AG08396 (cell line): Measurements from ENCODE around the gene GALNT18.

Experiments
- DNase-seq: peaks from one replicate; pipeline ENCODE4 v3.0.0; 2012; ENCODE audit warnings: low spot score, mixed read lengths

The GALNT18 gene

GRCh38 chr11:11532574-11532973 is 89.2 kb downstream of the GALNT18 start:
- DNase-seq, result peak; percentile 38

- no peak for DNase-seq
Observed at GRCh38 chr11:11531131-11531908, 90.5 kb downstream of the GALNT18 start.

- no peak for DNase-seq
Observed at GRCh38 chr11:11528986-11529385, 92.8 kb downstream of the GALNT18 start.

- no peak for DNase-seq
Observed at GRCh38 chr11:11525283-11525682, 96.5 kb downstream of the GALNT18 start.

GRCh38 chr11:11524436-11525061 is 97.3 kb downstream of the GALNT18 start:
- peak; percentile 25 for DNase-seq

GRCh38 chr11:11522591-11522990 is 99.2 kb downstream of the GALNT18 start:
- no peak for DNase-seq

GRCh38 chr11:11521306-11522002 is 100.4 kb downstream of the GALNT18 start:
- DNase-seq, result no peak

GRCh38 chr11:11520231-11521015 is 101.4 kb downstream of the GALNT18 start:
- no peak for DNase-seq

- DNase-seq, result no peak
Observed at GRCh38 chr11:11519184-11519583, 102.6 kb downstream of the GALNT18 start.

- DNase-seq, result no peak
Observed at GRCh38 chr11:11514246-11514645, 107.6 kb downstream of the GALNT18 start.

- no peak for DNase-seq
Observed at GRCh38 chr11:11513422-11513821, 108.4 kb downstream of the GALNT18 start.

GRCh38 chr11:11512929-11513328 is 108.9 kb downstream of the GALNT18 start:
- DNase-seq, result no peak

GRCh38 chr11:11512502-11512901 is 109.3 kb downstream of the GALNT18 start:
- no peak for DNase-seq

GRCh38 chr11:11512090-11512489 is 109.7 kb downstream of the GALNT18 start:
- no peak for DNase-seq

- DNase-seq, result no peak
Observed at GRCh38 chr11:11510939-11511338, 110.9 kb downstream of the GALNT18 start.

- DNase-seq, result no peak
Observed at GRCh38 chr11:11505692-11506091, 116.1 kb downstream of the GALNT18 start.

- DNase-seq, result no peak
Observed at GRCh38 chr11:11505190-11505589, 116.6 kb downstream of the GALNT18 start.

- no peak for DNase-seq
Observed at GRCh38 chr11:11504071-11504470, 117.7 kb downstream of the GALNT18 start.

- no peak for DNase-seq
Observed at GRCh38 chr11:11502263-11502861, 119.4 kb downstream of the GALNT18 start.

- no peak for DNase-seq
Observed at GRCh38 chr11:11501546-11502262, 120.1 kb downstream of the GALNT18 start.
